ENCODE data around the gene P2RX7.
A peak's percentile ranks its signal among the peaks of the same experiment; 100 is the strongest.

Gene P2RX7

DNA sequence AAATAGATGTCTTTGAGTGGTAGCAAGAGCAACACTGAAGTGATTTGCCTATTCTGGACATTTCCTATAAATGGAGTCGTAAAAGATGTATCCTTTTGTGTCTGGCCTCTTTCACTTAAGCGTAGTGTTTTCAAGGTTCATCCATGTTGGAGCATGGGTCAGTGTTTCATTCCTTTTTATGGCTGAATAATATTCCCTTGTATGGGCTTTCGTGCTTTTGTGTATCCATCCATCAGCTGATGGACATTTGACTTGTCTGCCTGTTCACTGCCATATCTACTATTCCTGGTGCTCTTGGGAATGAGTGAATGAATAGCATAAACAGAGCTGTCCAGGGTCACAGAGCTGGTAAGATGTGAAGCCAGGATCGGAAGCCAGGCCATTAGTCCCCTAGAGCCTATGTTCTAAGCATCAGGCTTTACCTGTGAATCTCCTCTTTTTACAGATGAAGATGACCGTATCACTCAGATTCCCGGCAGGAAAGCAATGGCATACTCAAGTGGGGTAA is 1.8 kb upstream of the P2RX7 start:
- Histone ChIP-seq H3K4me1 (peaks cover 4 to 23% (median 14%) of the 10 kb centered on the region in 4 donors), H3K4me3 (no peak overlapping the region), H3K27ac (no peak overlapping the region), H3K36me3 (no peaks in the 10 kb centered on the region), H3K27me3 (no peaks in the 10 kb centered on the region), H3K9me3 (no peaks in the 10 kb centered on the region)
- no peak for DNase-seq
- intact Hi-C loops (cut with DNase I; ENCODE audit: low total_unique reads) = no loop called here
- TF ChIP-seq, protein P1, sequence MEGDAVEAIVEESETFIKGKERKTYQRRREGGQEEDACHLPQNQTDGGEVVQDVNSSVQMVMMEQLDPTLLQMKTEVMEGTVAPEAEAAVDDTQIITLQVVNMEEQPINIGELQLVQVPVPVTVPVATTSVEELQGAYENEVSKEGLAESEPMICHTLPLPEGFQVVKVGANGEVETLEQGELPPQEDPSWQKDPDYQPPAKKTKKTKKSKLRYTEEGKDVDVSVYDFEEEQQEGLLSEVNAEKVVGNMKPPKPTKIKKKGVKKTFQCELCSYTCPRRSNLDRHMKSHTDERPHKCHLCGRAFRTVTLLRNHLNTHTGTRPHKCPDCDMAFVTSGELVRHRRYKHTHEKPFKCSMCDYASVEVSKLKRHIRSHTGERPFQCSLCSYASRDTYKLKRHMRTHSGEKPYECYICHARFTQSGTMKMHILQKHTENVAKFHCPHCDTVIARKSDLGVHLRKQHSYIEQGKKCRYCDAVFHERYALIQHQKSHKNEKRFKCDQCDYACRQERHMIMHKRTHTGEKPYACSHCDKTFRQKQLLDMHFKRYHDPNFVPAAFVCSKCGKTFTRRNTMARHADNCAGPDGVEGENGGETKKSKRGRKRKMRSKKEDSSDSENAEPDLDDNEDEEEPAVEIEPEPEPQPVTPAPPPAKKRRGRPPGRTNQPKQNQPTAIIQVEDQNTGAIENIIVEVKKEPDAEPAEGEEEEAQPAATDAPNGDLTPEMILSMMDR (IDR thresholded peaks at IDR 0.05) = no peak

DNA sequence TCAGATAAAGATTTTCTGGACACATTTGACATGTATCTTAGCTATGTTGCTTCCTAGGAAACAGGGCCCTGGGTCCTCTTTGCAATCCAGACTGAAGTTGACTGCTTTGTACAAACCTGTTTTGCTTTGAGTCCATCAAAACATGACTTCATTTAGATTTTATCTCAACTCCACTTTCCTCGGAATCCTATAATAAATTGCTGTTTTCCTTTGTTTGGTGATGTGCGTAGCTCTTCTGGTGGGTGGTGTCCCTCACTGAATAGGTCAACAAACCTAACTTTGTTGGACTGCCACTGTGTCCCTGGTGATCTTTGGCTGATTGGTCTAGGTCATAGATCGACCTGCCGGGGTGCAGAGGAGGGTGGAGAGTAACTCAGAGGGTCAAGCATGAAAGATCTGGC is 735 bp upstream of the P2RX7 start:
- H3K27me3 ChIP-seq = no peaks in the 10 kb centered on the region
- no peak for DNase-seq
- TF ChIP-seq, protein P1 (IDR thresholded peaks at IDR 0.05) = no peak
- no peaks in the 10 kb centered on the region for H3K9me3 ChIP-seq
- H3K36me3 ChIP-seq = no peaks in the 10 kb centered on the region
- intact Hi-C loops (cut with DNase I; ENCODE audit: low total_unique reads) = no loop called here
- peak overlapping the region in 1 of 2 donors; percentile 56 for H3K27ac ChIP-seq
- H3K4me1 ChIP-seq = peaks cover 4 to 23% (median 14%) of the 10 kb centered on the region in 4 donors
- no peak overlapping the region for H3K4me3 ChIP-seq

- H3K9me3 ChIP-seq = no peaks in the 10 kb centered on the region
- H3K27ac ChIP-seq = no peak overlapping the region
- no peaks in the 10 kb centered on the region for H3K27me3 ChIP-seq
- intact Hi-C loops (cut with DNase I; ENCODE audit: low total_unique reads) = no loop called here
- H3K36me3 ChIP-seq = no peaks in the 10 kb centered on the region
- peaks cover 4 to 20% (median 14%) of the 10 kb centered on the region in 4 donors for H3K4me1 ChIP-seq
- TF ChIP-seq, protein P1 (IDR thresholded peaks at IDR 0.05) = no peak
- H3K4me3 ChIP-seq = peak overlapping the region in 1 of 2 donors; percentile 57
- DNase-seq = no peak
These were observed 1.2 kb downstream of the P2RX7 start for GRCh38 chr12:121133838-121134237.

GRCh38 chr12:121135320-121135719 is 2.6 kb downstream of the P2RX7 start:
- no peaks in the 10 kb centered on the region for H3K9me3 ChIP-seq
- no peaks in the 10 kb centered on the region for H3K36me3 ChIP-seq
- TF ChIP-seq, protein P1 (IDR thresholded peaks at IDR 0.05) = no peak
- DNase-seq = no peak
- intact Hi-C loops (cut with DNase I; ENCODE audit: low total_unique reads) = no loop called here
- peaks cover 4 to 17% (median 11%) of the 10 kb centered on the region in 4 donors for H3K4me1 ChIP-seq
- no peaks in the 10 kb centered on the region for H3K27me3 ChIP-seq
- H3K27ac ChIP-seq = no peak overlapping the region
- H3K4me3 ChIP-seq = no peak overlapping the region

GRCh38 chr12:121137512-121137911 is 4.8 kb downstream of the P2RX7 start:
- no peak for DNase-seq
- Histone ChIP-seq H3K9me3 (no peaks in the 10 kb centered on the region), H3K4me1 (peaks cover 4 to 13% (median 8%) of the 10 kb centered on the region in 4 donors), H3K36me3 (peaks cover 0 to 4% (median 0%) of the 10 kb centered on the region in 3 donors), H3K4me3 (no peak overlapping the region), H3K27me3 (no peaks in the 10 kb centered on the region), H3K27ac (no peak overlapping the region)
- intact Hi-C loops (cut with DNase I; ENCODE audit: low total_unique reads) = no loop called here
- TF ChIP-seq, protein P1 (IDR thresholded peaks at IDR 0.05) = no peak

DNA sequence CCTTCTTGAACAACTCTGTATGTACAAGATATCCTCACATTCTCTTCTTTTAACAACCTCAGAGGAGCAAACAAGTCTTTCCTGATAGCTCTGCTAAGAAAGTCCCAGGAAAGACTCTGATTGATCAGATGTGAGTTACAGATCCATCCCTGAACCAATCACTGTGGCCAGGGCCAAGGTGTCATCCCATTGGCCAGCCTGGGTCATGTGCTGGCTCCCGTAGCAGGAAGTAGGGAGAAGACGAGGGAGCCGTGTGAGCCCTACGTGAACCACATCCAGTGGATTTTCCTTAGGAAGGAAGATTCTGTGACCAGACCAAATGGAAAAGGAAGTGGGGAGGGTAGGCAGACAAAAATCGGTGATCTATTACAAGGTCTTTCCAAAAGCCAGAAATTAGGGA is 5.6 kb downstream of the P2RX7 start:
- peaks cover 0 to 7% (median 2%) of the 10 kb centered on the region in 4 donors for H3K4me1 ChIP-seq
- no peaks in the 10 kb centered on the region for H3K27me3 ChIP-seq
- TF ChIP-seq, protein P1 (IDR thresholded peaks at IDR 0.05) = no peak
- peaks cover 0 to 4% (median 0%) of the 10 kb centered on the region in 3 donors for H3K36me3 ChIP-seq
- intact Hi-C loops (cut with DNase I; ENCODE audit: low total_unique reads) = no loop called here
- no peaks in the 10 kb centered on the region for H3K9me3 ChIP-seq
- no peak overlapping the region for H3K4me3 ChIP-seq
- no peak overlapping the region for H3K27ac ChIP-seq
- no peak for DNase-seq

All from tibial artery (tissue), 4 donors.